KMS-11 (cell line): ENCODE measurements around the gene KCNAB3.

Source experiments
- H2AFZ ChIP-seq: fragments of 200-600 bp; sonication (generic); 2 replicates; pipeline ENCODE4 v1.6.1; 2016; ENCODE audit warnings: antibody characterized with exemption, mixed run types, low read depth
- H3K27ac ChIP-seq: fragments of 200-600 bp; sonication (generic); 2 replicates; pipeline ENCODE4 v1.6.1; 2016; ENCODE audit warnings: mild to moderate bottlenecking, mixed run types
- H3K27me3 ChIP-seq: fragments of 200-600 bp; sonication (generic); 2 replicates; pipeline ENCODE4 v1.6.1; 2017; ENCODE audit warnings: mild to moderate bottlenecking, low read depth, mixed run types, moderate library complexity; ENCODE audit not compliant: insufficient read depth
- H3K36me3 ChIP-seq: fragments of 200-600 bp; sonication (generic); 2 replicates; pipeline ENCODE4 v1.6.1; 2017; ENCODE audit warnings: mild to moderate bottlenecking, mixed run types; ENCODE audit not compliant: insufficient read depth
- H3K4me1 ChIP-seq: fragments of 200-600 bp; sonication (generic); 2 replicates; pipeline ENCODE4 v1.6.1; 2016; ENCODE audit warnings: mild to moderate bottlenecking, low read depth, mixed run types; ENCODE audit not compliant: poor library complexity, severe bottlenecking
- H3K4me2 ChIP-seq: fragments of 200-600 bp; sonication (generic); 2 replicates; pipeline ENCODE4 v1.7.0; 2016; ENCODE audit warnings: mild to moderate bottlenecking, mixed run types
- H3K4me3 ChIP-seq: fragments of 200-600 bp; sonication (generic); IDR thresholded peaks from 2 replicates; pipeline ENCODE4 v1.6.1; 2017; ENCODE audit warnings: low read depth, low read length, mixed read lengths; ENCODE audit not compliant: insufficient read depth
- H3K79me2 ChIP-seq: fragments of 200-600 bp; sonication (generic); 2 replicates; pipeline ENCODE4 v1.6.1; 2016; ENCODE audit warnings: low read depth, mixed run types; ENCODE audit not compliant: insufficient read depth
- H3K9ac ChIP-seq: fragments of 200-600 bp; sonication (generic); 2 replicates; pipeline ENCODE4 v1.6.1; 2016; ENCODE audit warnings: mild to moderate bottlenecking, mixed run types
- H4K20me1 ChIP-seq: fragments of 200-600 bp; sonication (generic); 2 replicates; pipeline ENCODE4 v1.6.1; 2016; ENCODE audit warnings: mild to moderate bottlenecking, mixed run types; ENCODE audit not compliant: insufficient read depth
- TF ChIP-seq, protein P1 (sequence below): fragments of 200-600 bp; sonication (generic); conservative IDR thresholded peaks from 2 replicates; pipeline ENCODE4 v1.6.1; 2017; ENCODE audit warnings: low read depth, mild to moderate bottlenecking, antibody characterized with exemption, low read length, moderate library complexity, mixed read lengths

The KCNAB3 gene

GRCh38 chr17:7882629-7883028 lies 47.0 kb downstream of the KCNAB3 start:
- Histone ChIP-seq H2AFZ (no peak overlapping the region), H3K27ac (no peak overlapping the region), H3K36me3 (no peaks in the 10 kb centered on the region), H3K4me3 (no peak overlapping the region), H4K20me1 (no peaks in the 10 kb centered on the region), H3K79me2 (no peaks in the 10 kb centered on the region), H3K9ac (no peak overlapping the region), H3K27me3 (no peaks in the 10 kb centered on the region), H3K4me2 (no peak overlapping the region), H3K4me1 (peaks cover 3% of the 10 kb centered on the region)
- TF ChIP-seq, protein P1, sequence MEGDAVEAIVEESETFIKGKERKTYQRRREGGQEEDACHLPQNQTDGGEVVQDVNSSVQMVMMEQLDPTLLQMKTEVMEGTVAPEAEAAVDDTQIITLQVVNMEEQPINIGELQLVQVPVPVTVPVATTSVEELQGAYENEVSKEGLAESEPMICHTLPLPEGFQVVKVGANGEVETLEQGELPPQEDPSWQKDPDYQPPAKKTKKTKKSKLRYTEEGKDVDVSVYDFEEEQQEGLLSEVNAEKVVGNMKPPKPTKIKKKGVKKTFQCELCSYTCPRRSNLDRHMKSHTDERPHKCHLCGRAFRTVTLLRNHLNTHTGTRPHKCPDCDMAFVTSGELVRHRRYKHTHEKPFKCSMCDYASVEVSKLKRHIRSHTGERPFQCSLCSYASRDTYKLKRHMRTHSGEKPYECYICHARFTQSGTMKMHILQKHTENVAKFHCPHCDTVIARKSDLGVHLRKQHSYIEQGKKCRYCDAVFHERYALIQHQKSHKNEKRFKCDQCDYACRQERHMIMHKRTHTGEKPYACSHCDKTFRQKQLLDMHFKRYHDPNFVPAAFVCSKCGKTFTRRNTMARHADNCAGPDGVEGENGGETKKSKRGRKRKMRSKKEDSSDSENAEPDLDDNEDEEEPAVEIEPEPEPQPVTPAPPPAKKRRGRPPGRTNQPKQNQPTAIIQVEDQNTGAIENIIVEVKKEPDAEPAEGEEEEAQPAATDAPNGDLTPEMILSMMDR, result no peak

GRCh38 chr17:7882068-7882467 lies 47.6 kb downstream of the KCNAB3 start:
- H3K9ac ChIP-seq, result no peak overlapping the region
- H3K36me3 ChIP-seq, result no peaks in the 10 kb centered on the region
- no peak overlapping the region for H3K4me2 ChIP-seq
- H3K27me3 ChIP-seq, result no peaks in the 10 kb centered on the region
- no peaks in the 10 kb centered on the region for H3K79me2 ChIP-seq
- H3K4me3 ChIP-seq, result no peak overlapping the region
- peaks cover 2% of the 10 kb centered on the region for H3K4me1 ChIP-seq
- H4K20me1 ChIP-seq, result no peaks in the 10 kb centered on the region
- H2AFZ ChIP-seq, result no peak overlapping the region
- H3K27ac ChIP-seq, result no peak overlapping the region
- TF ChIP-seq, protein P1, result no peak

DNA sequence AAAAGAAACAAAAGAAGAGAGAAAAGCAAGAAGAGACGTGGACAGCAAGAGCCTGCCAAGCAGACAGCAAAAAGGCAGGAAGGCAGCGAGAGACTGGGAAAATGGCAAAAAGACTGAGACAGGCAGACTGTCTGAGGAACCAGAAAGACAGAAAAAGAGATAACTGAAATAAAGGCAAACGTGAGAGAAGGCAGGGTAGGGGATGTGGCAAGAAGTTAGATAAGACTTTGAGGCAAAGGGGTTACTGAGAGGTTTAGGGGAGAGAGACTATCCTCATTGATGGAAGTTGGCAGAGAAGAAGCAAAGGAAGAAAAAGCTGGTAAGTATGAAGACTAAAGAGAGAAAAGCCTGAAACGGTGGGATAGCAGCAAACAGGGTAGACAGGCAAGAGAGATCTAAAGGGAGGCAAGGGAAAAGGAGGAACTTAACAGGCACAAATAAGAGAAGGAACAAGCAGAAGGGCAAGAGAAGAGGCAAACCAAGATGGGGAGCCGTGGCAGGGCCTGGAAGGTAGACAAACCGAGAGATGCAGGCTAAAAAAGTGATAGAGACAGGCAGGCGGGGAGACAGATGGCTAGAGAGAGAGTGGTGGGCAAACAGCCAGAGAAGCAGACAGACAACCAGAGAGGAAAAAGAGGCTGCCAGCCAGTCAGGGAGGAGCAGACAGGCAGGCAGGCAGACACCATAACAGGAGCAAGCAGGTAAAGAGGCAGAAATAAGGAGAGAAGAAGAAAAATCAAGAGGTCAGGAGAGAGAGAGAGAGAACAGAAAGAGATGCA lies 48.2 kb downstream of the KCNAB3 start:
- H3K27ac ChIP-seq, result no peak overlapping the region

GRCh38 chr17:7880076-7880868 lies 49.4 kb downstream of the KCNAB3 start:
- H4K20me1 ChIP-seq, result no peaks in the 10 kb centered on the region
- H3K4me2 ChIP-seq, result no peak overlapping the region
- H2AFZ ChIP-seq, result no peak overlapping the region
- no peaks in the 10 kb centered on the region for H3K36me3 ChIP-seq
- no peak overlapping the region for H3K27ac ChIP-seq
- H3K79me2 ChIP-seq, result no peaks in the 10 kb centered on the region
- H3K4me3 ChIP-seq, result no peak overlapping the region
- no peak overlapping the region for H3K9ac ChIP-seq
- TF ChIP-seq, protein P1, result no peak
- H3K4me1 ChIP-seq, result no peaks in the 10 kb centered on the region
- H3K27me3 ChIP-seq, result no peaks in the 10 kb centered on the region

More for the DNA sequence above, 48.2 kb downstream of the KCNAB3 start:
- TF ChIP-seq, protein P1, result no peak
- Histone ChIP-seq H3K27me3 (no peaks in the 10 kb centered on the region), H2AFZ (no peak overlapping the region), H3K9ac (no peak overlapping the region), H3K36me3 (no peaks in the 10 kb centered on the region), H3K4me1 (no peaks in the 10 kb centered on the region), H4K20me1 (no peaks in the 10 kb centered on the region), H3K4me3 (no peak overlapping the region), H3K4me2 (no peak overlapping the region), H3K79me2 (no peaks in the 10 kb centered on the region)
